Cardiac septum (tissue), 1 donor: Measurements from ENCODE around the gene CLDN24. TPM values are rescaled to one million over a fixed set of nuclear protein-coding genes. Genes with fewer than 3 reads are reported as not detected.
A peak's percentile ranks its signal among the peaks of the same experiment; 100 is the strongest.

ENCODE experiments used
- DNase-seq: peaks from one replicate; pipeline ENCODE4 v3.0.0-alpha.2; 2020; ENCODE audit warnings: low spot score
- intact Hi-C: fragments of 100-400 bp; cut with DNase I; formaldehyde crosslinking; loops from one replicate; pipeline ENCODE4 v1.14.0; 2022
- long read RNA-seq: library from polyadenylated mRNA; unstranded; transcript quantifications from one replicate; pipeline ENCODE4 v2.0.0, GENCODE V29; 2021
- total RNA-seq: library from RNA; stranded (reverse); fragmentation: NEBNext Ultra II Directional; extraction: Animal tissue kit (Norgen Biotek cat#: 25700); gene quantifications from one replicate; pipeline ENCODE4 v1.2.1, GENCODE V29; 2021
- donor health status: DM: no; HTN: no; CAD: no.

The CLDN24 gene
- not detected for total RNA-seq
- long read RNA-seq: 0 reads

DNA sequence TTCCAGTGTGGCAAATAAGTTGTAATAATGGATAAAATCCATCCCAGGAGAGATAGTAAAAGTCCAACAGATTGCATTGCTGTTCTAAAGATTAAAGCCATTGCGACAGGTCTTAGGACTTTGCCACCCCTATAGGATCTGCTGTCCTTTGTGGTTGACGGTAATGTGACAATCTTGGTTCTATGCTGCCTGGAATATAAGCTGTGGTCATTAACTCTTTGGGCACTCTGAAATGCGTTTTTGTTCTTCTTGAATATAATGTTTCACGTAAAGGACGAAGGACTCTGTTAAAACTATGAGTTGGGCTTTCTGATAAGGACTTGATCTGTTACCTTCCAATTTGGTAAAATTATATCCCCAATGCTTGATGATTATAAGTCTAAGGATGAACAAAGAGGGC, at the start of gene CLDN24:
CLDN24 (minus strand) TSS at position 101 of the 400 bp plus-strand sequence; CDS start at position 101, 0 bp downstream.
- DNase-seq: no peak
- intact Hi-C loops: no loop called here

- intact Hi-C loops: no loop called here
- DNase-seq: peak; percentile 56
Observed at GRCh38 chr4:183370786-183371185, 48.6 kb upstream of the CLDN24 start.

GRCh38 chr4:183369073-183369472, 46.8 kb upstream of the CLDN24 start:
- DNase-seq: peak; percentile 39
- intact Hi-C loops: no loop called here

DNA sequence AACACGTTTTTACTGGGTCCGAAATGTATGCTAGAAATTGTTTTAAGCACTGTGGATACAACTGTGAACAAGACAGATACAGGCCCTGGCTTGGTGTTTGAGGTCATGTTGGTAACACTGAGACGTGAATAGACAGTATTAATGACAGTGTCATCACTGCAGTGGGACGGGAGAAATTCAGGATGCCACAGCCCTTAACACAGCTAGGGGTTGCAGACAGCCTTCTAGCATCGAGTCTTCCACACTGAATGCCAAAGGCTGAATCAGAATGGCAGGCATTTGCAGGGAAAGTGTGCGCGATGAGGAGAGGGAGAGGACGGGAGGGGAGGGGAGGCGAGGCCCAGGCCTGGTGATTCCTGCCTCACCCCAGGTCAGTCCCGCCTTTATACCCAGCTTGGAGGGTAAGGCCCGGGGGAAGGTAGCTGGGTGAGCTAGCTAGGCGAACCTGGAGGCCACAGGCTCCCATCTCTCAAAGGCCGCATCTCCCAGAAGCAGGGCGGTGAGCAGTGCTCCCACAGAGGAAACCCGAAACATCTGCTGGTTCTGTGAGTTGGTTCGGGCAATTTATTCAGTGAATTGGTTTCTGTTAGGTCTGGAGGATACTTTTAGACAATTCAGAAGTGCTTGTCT, 44.1 kb upstream of the CLDN24 start:
- peak; percentile 33 for DNase-seq
- intact Hi-C loops: no loop called here

DNA sequence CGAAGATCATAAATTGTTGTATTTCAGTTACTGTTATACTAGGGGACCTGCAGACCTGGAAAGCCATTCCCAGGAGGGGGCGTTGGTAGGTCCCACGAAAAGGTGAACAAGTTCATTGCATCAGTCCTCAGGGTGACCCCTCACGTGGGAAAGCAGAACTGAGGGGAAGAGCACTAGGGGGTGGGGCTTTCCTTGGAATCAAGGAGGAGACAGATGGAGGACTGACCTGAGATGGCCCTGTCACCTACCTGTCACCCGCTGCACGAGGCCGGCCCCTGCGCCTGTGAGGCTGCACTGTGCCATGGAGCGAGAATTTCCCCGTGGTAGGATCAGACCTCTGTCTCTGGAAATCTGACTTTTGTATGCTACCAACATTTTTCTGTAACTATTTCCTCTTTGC, 41.8 kb upstream of the CLDN24 start:
- intact Hi-C loops: no loop called here

GRCh38 chr4:183362916-183363542, 40.8 kb upstream of the CLDN24 start:
- intact Hi-C loops: no loop called here
- no peak for DNase-seq

More for the DNA sequence above, 41.8 kb upstream of the CLDN24 start:
- no peak for DNase-seq

GRCh38 chr4:183362036-183362435, 39.8 kb upstream of the CLDN24 start:
- no peak for DNase-seq
- intact Hi-C loops: no loop called here

GRCh38 chr4:183360161-183360919, 38.1 kb upstream of the CLDN24 start:
- intact Hi-C loops: no loop called here
- DNase-seq: no peak

DNA sequence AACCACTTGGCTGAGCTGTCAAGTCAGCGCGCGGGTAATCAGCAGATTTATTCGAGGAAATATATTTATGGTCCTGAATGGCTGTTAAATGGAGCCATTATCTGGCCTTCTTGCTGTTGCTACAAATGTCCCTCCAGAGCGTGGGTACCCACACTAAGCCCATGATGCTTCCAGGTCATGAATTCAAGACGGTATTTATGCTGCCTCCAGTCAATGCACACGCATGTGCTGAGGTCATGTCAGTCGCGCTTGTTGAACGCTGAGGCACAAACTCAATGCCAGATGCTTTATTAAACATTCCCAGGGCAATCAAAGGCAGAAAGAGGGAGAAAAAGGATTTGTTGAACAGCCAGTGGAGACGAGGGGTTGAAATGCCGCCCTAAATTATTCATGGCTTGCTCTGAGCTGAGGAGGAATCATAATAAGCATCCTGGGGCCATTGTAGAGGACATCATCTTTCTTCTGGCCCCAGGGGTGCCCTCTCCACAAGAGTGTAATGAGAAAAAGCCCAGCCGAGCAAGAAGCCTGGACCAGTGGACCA, 36.1 kb upstream of the CLDN24 start:
- intact Hi-C loops: no loop called here

DNA sequence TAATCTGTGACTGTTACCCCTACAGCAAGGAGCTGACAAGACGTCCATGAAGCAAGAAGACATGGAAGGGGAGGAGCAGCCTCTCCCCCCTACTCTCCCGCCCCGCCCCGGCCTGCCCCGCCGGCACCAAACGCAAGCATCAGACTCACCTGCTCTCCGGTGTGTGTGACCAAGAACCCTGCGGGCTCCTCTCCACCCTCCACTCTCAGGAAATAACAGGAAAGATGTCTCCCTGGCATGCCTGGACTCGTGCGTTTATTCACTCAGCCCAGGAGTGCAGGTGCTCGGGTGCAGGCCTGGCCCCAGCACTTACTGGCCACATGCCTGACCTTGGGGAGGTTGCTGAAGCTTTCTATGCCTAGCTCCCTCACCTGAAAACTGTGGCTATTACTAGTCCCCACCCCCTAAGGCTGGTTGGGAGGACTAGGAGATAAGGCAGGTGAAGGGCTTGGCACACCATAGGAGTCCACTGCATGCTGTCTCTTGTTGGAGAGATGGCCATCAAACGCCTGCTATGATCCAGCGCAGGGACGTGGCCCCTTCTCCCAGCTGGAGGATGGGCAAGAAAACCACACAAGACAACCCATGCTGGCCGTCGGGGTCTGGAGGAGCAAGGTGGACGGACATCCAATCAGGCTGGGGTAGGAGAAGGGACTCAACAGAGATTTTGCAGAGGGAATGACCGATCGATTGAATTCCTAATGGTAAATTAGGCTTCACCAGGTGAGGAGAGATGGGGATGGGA, 34.9 kb upstream of the CLDN24 start:
- peak; percentile 57 for DNase-seq
- intact Hi-C loops: no loop called here

More for the DNA sequence above, 36.1 kb upstream of the CLDN24 start:
- DNase-seq: no peak

GRCh38 chr4:183356173-183356830, 34.1 kb upstream of the CLDN24 start:
- peak; percentile 62 for DNase-seq

GRCh38 chr4:183355405-183355804, 33.2 kb upstream of the CLDN24 start:
- DNase-seq: no peak
- intact Hi-C loops: no loop called here

More at GRCh38 chr4:183356173-183356830, 34.1 kb upstream of the CLDN24 start:
- intact Hi-C loops: no loop called here

DNA sequence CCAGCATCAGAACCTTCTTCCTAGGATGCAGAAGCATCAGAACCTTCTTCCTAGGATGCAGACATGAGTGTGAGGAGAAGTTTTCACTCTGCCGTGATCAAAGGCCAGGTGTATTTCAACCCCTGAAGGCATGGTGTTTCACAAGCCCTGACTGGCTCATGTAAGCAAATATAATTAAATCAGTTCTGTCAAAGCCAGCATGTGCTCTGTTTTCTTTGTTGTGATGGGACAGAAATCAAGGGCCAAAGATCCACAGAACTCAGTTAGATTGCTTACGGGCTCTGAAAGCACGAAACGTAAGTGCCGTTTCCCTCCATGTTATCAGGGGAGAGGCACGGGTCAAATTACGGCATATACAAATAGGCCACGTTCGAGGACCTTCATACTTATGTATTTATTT, 32.0 kb upstream of the CLDN24 start:
- DNase-seq: no peak
- intact Hi-C loops: no loop called here

GRCh38 chr4:183353557-183353956, 31.3 kb upstream of the CLDN24 start:
- intact Hi-C loops: no loop called here
- DNase-seq: no peak

- DNase-seq: no peak
- intact Hi-C loops: no loop called here
Observed at GRCh38 chr4:183352546-183352945, 30.3 kb upstream of the CLDN24 start.

- DNase-seq: peak; percentile 36
- intact Hi-C loops: no loop called here
Observed at GRCh38 chr4:183350317-183351071, 28.3 kb upstream of the CLDN24 start.

DNA sequence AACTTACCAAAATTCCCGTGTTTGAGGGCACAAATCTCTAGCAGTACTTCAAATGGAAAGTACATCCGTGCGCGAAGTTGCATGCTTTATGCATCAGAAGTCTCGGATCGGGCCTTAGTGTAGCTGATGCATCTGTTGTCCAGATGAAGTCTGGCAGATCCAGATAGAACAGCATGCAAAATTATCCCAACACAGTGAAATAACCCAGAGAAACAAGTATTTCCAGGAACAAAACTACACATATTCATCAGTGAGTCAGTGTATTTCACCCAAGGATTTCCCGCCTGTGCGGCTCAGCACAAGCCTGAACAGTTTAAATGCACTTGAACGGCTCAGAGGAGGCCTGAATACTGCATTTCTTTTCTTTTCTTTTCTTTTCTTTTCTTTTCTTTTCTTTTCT, 27.4 kb upstream of the CLDN24 start:
- intact Hi-C loops: no loop called here
- DNase-seq: peak; percentile 55
